Ectodermal cell (in vitro differentiated cells): ENCODE data around the gene MED15.

ENCODE experiments used
- H3K27ac ChIP-seq: 2 replicates; pipeline ENCODE4 v1.7.0; 2013; ENCODE audit warnings: mild to moderate bottlenecking, low read depth, low read length; ENCODE audit not compliant: insufficient read depth, poor library complexity, severe bottlenecking
- H3K27me3 ChIP-seq: 2 replicates; pipeline ENCODE4 v1.7.0; 2013; ENCODE audit warnings: mild to moderate bottlenecking, low read length; ENCODE audit not compliant: insufficient read depth, control insufficient read depth, poor library complexity, severe bottlenecking
- H3K36me3 ChIP-seq: one replicate; pipeline ENCODE4 v1.7.0; 2013; ENCODE audit warnings: low read length; ENCODE audit not compliant: control insufficient read depth, insufficient read depth
- H3K4me1 ChIP-seq: one replicate; pipeline ENCODE4 v1.7.0; 2013; ENCODE audit warnings: low read length; ENCODE audit not compliant: control insufficient read depth, insufficient read depth
- H3K4me3 ChIP-seq: 2 replicates; pipeline ENCODE4 v1.7.0; 2013; ENCODE audit warnings: low read depth, low read length, control low read depth; ENCODE audit not compliant: insufficient read depth
- H3K9me3 ChIP-seq: 2 replicates; pipeline ENCODE4 v1.7.0; 2013; ENCODE audit warnings: mild to moderate bottlenecking, low read length, moderate library complexity; ENCODE audit not compliant: control insufficient read depth
- WGBS, 2 experiments: methylation state at CpG; one replicate each; pipeline ENCODE4 v1.1.7; 2013; ENCODE audit warnings: missing lambda C conversion rate in 2 of 2; 5-methylcytosine and 5-hydroxymethylcytosine counted together

Gene MED15

GRCh38 chr22:20571531-20572007, 64.2 kb downstream of the MED15 start:
- H3K27me3 ChIP-seq, result no peaks in the 10 kb centered on the region
- H3K4me3 ChIP-seq, result no peak overlapping the region
- no peak overlapping the region for H3K27ac ChIP-seq
- WGBS, 2 experiments, result 74 to 80% methylated on average over 4 of the region's 4 CpGs
- H3K36me3 ChIP-seq, result peaks cover 43% of the 10 kb centered on the region
- H3K4me1 ChIP-seq, result no peaks in the 10 kb centered on the region
- no peaks in the 10 kb centered on the region for H3K9me3 ChIP-seq

DNA sequence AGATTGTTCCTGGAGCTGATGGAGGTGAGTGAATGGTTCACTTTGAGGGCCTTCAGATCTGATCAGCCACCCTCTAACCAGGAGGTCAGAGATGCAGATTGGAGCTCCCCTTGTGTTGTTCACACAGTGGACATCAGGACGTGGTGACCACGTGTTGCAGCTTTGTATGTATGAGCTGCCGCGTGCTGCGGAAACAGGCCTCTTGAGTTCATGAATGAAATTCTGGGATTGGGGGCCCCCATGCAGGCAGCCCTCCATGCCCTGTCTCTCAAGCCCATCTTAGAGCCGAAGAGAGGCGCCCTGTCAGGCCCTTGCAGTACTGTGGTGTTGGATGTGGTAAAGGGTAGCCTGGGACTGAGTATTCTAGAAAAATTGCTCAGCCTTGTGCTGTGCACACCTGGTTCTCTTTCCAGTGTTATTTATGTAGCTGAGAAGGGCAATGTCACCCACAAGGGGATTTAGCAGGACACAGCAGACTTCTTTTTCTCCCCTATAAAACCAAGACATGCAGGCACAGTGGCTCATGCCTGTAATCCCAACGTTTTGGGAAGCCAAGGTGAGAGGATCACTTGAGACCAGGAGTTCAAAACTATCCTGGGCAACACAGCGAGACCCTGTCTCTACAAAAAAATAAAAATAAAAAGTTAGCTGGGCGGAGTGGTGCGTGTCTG, 64.9 kb downstream of the MED15 start:
- WGBS, 2 experiments, result 95 to 96% methylated on average over 11 of the region's 11 CpGs
- peaks cover 37% of the 10 kb centered on the region for H3K36me3 ChIP-seq

DNA sequence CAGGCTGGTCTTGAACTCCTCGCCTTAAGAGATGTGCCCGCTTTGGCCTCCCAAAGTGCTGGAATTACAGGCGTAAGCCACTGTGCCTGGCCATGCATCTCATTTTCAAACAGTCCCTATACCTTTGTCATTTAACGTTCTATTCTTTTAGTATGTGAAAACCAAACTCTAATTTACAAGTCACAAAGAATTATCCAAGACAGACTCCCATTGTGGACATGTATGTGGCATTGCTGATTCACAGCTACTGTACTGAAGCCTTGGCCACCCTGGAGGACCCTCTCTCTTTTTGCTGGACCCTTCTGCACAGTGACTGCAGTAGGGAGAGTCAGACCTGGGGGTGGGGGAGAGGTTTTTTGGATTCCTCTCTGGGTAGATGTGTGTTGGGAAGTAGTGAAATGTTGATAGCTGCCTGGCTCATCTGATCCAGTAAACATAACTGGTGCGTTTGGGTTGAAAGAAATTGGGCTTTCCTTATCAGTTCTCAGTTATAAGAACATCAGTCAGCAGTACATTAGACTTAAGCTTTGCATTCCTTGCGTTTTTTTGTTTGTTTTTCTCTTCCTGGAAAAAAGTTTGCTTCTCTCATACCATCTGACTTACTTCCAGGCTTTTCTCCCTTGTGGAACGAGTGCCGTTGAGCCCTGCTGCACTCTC, 65.9 kb downstream of the MED15 start:
- WGBS, 2 experiments, result 94 to 97% methylated on average over 8 of the region's 8 CpGs

More for the DNA sequence above, 64.9 kb downstream of the MED15 start:
- no peaks in the 10 kb centered on the region for H3K9me3 ChIP-seq
- no peaks in the 10 kb centered on the region for H3K4me1 ChIP-seq
- H3K4me3 ChIP-seq, result no peak overlapping the region
- no peaks in the 10 kb centered on the region for H3K27me3 ChIP-seq
- H3K27ac ChIP-seq, result no peak overlapping the region

GRCh38 chr22:20573833-20574615, 66.6 kb downstream of the MED15 start:
- peaks cover 36% of the 10 kb centered on the region for H3K36me3 ChIP-seq
- H3K27ac ChIP-seq, result no peak overlapping the region
- H3K4me3 ChIP-seq, result no peak overlapping the region
- no peaks in the 10 kb centered on the region for H3K9me3 ChIP-seq
- H3K4me1 ChIP-seq, result no peaks in the 10 kb centered on the region
- 91 to 93% methylated on average over 29 of the region's 29 CpGs for WGBS, 2 experiments
- H3K27me3 ChIP-seq, result no peaks in the 10 kb centered on the region

More for the DNA sequence above, 65.9 kb downstream of the MED15 start:
- Histone ChIP-seq H3K4me3 (no peak overlapping the region), H3K36me3 (peaks cover 33% of the 10 kb centered on the region), H3K27me3 (no peaks in the 10 kb centered on the region), H3K4me1 (no peaks in the 10 kb centered on the region), H3K9me3 (no peaks in the 10 kb centered on the region), H3K27ac (no peak overlapping the region)

DNA sequence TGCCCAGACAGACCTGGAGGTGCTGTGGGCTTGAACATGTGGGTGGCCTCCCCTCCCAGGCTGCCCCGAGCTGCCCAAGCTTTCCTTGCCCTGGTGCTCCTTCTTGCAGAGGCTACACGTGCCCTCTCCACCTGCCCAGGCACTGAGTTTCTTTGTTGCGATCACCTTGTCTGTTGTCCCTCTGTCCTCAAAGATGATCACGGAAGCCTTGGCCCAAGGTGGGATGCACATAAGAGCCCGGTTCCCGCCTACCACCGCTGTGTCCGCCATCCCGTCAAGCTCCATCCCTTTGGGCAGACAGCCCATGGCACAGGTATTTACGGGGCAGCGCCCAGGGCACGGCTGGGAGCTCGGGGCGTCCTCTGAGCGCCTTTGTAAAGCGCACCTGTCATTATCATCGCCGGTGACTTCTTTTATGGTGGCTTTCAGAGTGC, 67.5 kb downstream of the MED15 start:
- H3K27ac ChIP-seq, result no peak overlapping the region
- peaks cover 36% of the 10 kb centered on the region for H3K36me3 ChIP-seq
- H3K27me3 ChIP-seq, result no peaks in the 10 kb centered on the region
- H3K4me1 ChIP-seq, result no peaks in the 10 kb centered on the region
- WGBS, 2 experiments, result 97% methylated on average over 18 of the region's 18 CpGs
- no peak overlapping the region for H3K4me3 ChIP-seq
- H3K9me3 ChIP-seq, result no peaks in the 10 kb centered on the region

- no peaks in the 10 kb centered on the region for H3K4me1 ChIP-seq
- no peaks in the 10 kb centered on the region for H3K27me3 ChIP-seq
- 92 to 97% methylated on average over 6 of the region's 6 CpGs for WGBS, 2 experiments
- no peak overlapping the region for H3K27ac ChIP-seq
- H3K36me3 ChIP-seq, result peaks cover 36% of the 10 kb centered on the region
- no peaks in the 10 kb centered on the region for H3K9me3 ChIP-seq
- no peak overlapping the region for H3K4me3 ChIP-seq
These were observed 68.5 kb downstream of the MED15 start for GRCh38 chr22:20575724-20576444.

DNA sequence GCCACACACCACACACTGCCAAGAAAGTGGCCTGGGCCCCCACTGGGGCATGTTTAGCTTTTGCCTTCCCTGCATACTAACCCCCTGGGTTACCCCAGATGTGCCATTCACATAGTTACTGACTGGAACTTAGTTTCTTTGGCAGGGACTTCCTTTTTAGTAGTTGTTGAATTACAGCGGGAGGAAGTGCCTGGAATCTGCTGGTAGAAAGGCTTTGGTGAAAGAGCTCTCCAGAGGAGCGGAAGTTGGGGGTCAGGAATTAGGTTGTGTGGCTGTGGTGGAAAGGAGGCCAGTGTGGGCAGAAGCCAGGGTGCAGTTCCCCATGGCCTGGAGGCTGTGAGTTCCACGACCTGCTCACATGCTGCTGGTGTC, 69.0 kb downstream of the MED15 start:
- no peaks in the 10 kb centered on the region for H3K27me3 ChIP-seq
- no peaks in the 10 kb centered on the region for H3K4me1 ChIP-seq
- no peaks in the 10 kb centered on the region for H3K9me3 ChIP-seq
- H3K27ac ChIP-seq, result no peak overlapping the region
- H3K36me3 ChIP-seq, result peaks cover 31% of the 10 kb centered on the region
- 93 to 97% methylated on average over 3 of the region's 3 CpGs for WGBS, 2 experiments
- H3K4me3 ChIP-seq, result no peak overlapping the region

DNA sequence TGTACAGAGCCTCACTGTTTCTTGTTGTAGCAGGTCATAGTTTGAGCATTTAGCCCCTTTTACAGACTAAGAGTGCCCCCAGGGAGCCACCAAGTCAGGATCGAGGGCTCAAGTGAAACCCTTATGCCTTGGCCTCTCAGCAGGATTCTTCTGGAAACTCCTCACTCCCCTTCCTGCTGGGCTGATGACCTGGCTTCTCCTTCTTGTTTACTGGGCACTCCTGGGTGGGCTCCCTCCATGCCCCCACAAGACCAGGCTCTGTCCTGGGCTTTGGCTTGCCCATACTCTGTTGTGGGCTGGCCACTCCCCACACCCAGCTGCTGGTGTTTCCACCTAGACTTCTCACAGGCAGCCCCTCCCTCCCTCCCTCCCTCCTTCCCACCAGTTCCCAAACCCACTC, 69.6 kb downstream of the MED15 start:
- H3K36me3 ChIP-seq, result peaks cover 25% of the 10 kb centered on the region
- no peak overlapping the region for H3K4me3 ChIP-seq
- H3K9me3 ChIP-seq, result no peaks in the 10 kb centered on the region
- no peaks in the 10 kb centered on the region for H3K27me3 ChIP-seq
- H3K27ac ChIP-seq, result no peak overlapping the region
- 80 to 82% methylated on average over 1 of the region's 1 CpG for WGBS, 2 experiments
- H3K4me1 ChIP-seq, result no peaks in the 10 kb centered on the region

DNA sequence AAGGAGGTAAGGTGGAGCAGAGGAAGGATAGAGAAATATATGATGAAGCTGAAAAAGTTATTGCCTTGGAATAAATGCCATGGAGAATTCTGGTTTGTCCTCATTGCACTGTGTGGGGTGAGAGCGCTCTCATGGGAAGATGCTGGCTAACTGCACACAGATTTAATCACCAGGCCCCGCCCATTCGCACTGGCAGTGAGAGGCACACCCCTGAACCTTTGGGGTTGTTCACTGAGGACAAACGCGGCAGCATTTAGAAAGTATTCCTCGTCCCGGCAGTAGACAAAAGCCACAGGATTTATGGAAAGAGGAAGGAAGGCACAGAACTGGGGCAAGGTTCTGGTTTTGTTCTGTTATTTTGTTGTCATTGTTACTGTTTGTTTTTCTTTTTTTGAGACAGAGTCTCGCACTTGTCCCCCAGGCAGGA, 70.2 kb downstream of the MED15 start:
- WGBS, 2 experiments, result 96% methylated on average over 8 of the region's 8 CpGs
- H3K27me3 ChIP-seq, result no peaks in the 10 kb centered on the region
- H3K27ac ChIP-seq, result no peak overlapping the region
- H3K4me1 ChIP-seq, result no peaks in the 10 kb centered on the region
- no peaks in the 10 kb centered on the region for H3K9me3 ChIP-seq
- no peak overlapping the region for H3K4me3 ChIP-seq
- H3K36me3 ChIP-seq, result peaks cover 20% of the 10 kb centered on the region
